HG02970 (cell line): ENCODE results near the gene LIMK1.

Experiments
- ATAC-seq: cut with Tn5 transposase; IDR thresholded peaks from one replicate; pipeline ENCODE4 v1.9.1; 2021; ENCODE audit warnings: mild to moderate bottlenecking, moderate library complexity, moderate number of reproducible peaks; ENCODE audit not compliant: unreplicated experiment, low FRiP score

LIMK1 gene

DNA sequence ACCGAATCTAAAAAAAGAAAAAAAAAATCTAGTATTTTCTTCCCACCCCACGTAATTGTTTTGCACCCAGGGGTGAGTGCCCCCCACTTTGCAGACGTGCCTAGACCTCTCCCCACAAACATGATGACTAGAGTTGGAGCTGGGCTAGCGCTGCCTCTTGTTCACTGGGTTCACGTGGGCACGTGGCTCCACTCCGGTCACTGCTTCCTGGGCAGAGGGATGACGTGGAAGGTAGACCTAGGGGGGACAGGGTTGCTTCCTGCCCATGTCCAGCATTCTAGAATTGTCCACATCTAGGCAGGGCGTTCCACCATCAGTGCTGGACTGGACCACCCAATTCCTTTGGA lies 861 bp upstream of the LIMK1 start:
- ATAC-seq, result no peak

GRCh38 chr7:74083928-74084721 lies 521 bp downstream of the LIMK1 start:
- peak; percentile 21 for ATAC-seq

DNA sequence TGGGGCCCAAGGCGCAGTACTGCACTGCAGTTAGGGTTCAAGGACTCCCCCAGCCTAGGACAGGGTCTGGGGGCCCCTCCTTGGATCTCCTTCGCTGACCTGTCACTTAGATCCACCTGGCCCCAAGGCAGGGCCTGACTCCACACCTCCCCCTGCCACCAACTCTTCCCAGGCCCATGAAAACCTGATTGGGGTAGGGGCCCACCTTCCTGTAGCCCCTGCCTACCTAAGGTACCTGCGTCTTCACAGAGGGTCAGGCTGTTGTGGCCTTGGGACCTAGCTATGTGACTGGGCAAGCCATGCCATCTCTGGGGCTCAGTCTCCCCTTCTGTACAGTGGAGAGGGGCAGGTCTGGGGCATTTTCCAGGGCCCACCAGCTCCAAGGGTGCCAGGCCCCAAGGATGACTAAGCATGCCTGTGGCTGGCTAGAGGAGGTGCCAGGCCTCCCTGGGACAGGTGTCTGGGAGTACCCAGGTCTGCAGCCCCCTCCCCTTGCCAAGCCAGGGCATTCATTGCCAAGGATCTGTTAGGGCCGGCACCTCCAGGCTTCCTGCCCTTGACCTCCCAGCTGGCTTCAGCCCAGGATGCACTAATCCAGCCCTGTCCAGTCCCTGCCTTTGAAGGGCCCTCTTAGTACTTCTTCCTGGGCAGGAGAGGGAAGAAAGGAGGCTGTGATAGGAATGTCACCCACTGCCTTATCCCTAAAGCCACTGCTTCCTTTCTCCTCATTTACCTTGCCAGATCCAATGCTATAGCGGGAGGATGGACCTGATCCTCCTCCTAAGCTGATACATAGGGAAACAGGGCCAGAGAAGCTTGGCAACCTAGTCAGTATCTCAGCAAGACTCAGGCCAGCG lies 1.3 kb downstream of the LIMK1 start:
- no peak for ATAC-seq

- ATAC-seq, result no peak
These were observed 4.3 kb downstream of the LIMK1 start for GRCh38 chr7:74087791-74088453.

DNA sequence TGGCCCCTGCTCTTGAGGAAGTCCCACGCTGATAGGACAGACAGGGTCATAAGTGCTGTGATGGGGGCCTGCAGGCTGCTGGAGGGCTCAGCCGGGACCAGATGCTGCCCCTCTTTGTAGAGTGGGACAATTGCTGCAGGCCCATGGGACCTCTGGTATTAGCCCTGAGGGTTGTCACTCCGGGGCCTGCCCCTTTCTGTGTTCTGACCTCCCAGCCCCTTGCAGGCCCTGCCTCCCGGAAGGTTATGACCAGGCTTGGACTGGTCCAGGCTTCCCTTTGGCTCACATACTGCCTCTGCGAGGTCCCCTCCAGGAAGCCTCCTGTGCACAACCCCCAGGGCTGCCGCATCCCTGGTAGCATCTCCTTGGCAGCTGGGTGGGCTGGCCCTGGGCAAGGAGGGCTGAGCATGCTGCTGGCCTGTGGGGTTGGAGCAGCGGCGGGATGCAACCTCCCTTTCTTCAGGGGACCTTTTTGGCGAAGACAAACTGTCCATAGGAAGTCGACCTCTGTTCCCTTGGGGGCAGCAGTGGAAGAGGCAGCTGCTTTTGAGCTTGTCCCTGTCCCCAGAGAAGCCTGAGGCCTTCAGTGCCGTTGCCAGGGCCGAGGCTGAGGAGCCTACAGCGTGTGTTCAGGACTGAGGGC lies 8.8 kb downstream of the LIMK1 start:
- no peak for ATAC-seq

DNA sequence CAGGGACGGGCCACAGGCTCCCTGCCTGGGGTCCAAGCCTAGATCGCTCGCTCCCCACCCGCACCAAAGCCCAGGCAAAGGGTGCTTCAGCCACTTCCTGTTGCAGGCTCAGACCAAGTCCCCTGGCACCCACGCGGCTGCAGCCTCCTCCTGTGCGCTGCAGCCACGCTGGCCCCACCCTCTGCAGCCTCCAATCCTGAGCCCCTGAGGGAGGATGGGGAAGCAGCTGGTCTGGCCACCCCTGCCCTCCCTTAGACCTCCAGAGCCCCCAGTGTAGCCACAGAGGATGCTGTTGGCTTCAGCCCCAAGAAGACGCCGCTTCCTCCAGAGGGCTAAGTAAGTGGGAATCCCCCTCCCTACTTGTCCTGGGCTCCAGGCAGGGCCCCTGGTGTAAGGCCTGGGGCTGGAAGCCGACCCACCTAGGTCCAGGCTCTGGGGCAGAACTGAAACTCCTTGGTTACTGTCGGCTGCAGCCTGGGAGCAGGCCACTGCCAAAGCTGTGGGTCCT lies 9.4 kb downstream of the LIMK1 start:
- peak; percentile 40 for ATAC-seq

DNA sequence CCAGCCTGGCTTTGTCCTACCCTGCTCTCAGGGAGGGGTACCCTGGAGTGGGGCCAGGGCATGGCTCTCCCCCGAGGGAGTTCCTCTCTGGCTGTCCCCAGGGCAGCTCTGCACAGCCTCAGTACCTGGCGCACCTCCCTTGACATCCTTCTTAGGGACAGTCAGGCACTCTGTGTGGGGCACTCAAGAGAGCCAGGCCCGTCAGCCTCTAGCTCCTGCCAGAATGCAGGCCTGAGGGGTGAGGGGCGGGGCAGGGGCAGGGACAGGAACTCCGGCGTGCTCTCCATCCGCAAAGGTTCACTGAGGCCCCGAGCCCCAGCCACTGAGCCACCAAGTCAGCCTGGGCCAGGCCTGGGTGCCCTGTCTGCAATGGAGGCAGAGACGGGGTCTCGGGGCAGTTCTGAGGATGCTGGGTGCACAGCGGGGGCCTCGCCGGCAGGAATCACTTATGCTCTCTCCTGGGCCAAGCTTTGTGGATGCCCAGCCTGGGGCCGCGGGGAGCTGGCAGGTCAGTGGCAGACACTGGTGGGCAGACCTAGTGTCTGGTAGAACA lies 10.1 kb downstream of the LIMK1 start:
- no peak for ATAC-seq

DNA sequence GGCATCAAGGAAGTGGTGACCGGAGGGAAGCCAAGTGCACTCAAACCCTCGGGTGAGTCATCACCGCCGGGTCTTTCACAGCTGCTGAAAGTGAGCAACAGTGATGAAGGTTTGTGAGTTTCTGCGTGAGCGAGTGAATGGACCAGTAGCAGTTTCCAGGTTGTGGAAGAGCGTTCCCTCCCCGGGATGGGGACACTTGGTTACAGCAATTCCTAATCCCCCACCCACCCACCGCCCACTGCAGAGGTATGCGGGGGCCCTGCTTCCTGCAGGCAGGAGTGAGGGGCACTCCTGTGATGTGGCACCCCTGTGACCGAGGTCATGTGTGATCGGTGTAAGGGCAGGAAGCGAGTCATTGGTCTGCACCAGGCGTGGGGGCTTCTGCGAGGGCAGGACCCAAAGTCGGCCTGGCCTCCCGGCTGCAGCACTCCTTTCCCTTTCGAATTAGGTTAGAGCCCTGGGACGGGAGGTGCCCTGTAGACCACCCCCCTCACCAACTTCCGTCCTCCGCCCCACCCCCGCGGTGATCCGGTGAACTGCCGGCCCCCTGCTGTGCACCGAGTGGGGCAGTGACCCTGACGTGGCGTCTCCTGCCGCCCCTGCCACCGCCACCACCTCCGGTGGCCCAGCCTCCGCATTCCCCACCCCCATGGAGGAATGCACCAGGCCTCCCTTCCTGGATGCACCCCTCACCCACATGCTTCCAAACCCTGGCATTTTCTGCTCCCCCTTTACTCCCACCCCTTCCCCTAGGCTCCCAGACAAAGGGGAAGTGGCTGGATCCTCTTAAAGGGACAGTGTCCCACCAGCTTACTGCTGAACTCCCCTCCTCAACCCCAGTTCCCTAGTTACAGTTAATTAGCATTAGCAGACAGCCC lies 10.9 kb downstream of the LIMK1 start:
- ATAC-seq, result no peak

GRCh38 chr7:74095135-74095534 lies 11.5 kb downstream of the LIMK1 start:
- ATAC-seq, result no peak

DNA sequence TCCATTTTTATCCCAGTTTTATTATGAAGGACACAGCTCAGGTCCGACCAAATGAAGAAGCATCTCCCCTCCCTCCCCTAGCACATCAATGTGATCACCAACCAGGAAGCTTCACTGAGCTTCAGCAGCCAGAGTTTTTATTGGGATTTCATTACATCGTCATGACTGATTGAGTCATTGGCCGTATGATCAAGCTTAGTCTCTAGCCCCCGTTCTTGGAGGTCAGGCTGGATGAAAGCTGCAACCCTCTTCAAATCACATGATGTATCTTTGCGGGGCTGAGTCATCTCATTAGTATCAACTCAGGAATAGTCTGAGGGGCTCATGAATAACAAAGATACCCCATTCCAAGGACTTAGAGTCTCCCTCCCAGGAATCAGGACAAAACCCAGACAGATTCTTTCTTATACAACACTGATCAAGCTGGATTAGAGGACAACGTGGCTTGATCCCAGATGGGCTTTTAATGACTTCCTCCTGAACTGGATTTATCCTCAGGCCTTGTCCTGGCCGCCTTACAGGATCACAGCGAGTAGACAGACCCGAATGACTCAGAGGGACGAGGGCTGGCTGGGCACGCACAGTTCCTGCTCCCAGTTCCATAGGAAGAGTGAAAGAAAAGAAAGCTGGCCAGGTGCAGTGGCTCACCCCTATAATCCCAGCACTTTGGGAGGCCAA lies 14.5 kb downstream of the LIMK1 start:
- ATAC-seq, result no peak

GRCh38 chr7:74099031-74099430 lies 15.4 kb downstream of the LIMK1 start:
- ATAC-seq, result no peak

- ATAC-seq, result peak; percentile 71
These were observed 17.6 kb downstream of the LIMK1 start for GRCh38 chr7:74101061-74101681.

DNA sequence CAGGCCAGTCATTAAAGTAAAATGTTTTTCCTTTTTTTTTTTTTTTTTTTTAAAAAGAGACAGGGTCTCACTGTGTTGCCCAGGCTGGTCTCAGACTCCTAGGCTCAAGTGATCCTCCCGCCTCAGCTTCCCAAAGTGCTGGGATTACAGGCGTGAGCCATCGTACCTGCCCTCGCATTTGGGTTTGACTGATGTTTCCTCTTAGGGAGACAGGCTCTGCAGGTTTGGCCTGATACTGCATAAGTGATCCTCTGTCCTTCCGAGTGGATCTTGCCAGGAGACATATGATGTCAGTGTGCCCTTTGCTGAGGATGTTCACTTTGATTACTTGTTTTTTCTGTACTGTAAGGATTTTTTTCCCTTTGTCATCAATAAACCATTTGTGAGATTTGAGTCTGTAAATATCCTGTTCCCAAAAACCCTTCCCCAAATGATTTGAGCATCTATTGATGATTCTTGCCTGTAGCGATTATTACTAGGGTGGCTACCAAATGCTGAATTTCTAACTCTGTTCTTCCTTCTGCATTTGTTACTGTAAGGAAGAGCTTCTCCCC lies 19.7 kb downstream of the LIMK1 start:
- no peak for ATAC-seq

- no peak for ATAC-seq
These were observed 21.1 kb downstream of the LIMK1 start for GRCh38 chr7:74104702-74105101.

GRCh38 chr7:74105992-74106391 lies 22.4 kb downstream of the LIMK1 start:
- ATAC-seq, result no peak

DNA sequence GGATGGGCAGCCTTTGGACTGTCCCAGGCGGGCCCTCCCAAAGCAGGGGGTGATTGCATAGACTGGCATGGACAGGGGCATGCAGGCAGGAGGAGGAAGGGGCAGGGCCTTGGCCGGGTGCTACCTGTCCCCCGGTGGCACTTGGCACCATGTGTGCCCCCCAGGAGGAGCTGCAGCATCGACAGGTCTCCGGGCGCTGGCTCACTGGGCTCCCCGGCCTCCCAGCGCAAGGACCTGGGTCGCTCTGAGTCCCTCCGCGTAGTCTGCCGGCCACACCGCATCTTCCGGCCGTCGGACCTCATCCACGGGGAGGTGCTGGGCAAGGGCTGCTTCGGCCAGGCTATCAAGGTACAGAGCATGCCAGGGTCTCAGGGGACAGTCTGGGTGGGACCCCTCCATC lies 23.2 kb downstream of the LIMK1 start:
- no peak for ATAC-seq

- ATAC-seq, result no peak
These were observed 31.7 kb downstream of the LIMK1 start for GRCh38 chr7:74115326-74115725.

- ATAC-seq, result no peak
These were observed 32.8 kb downstream of the LIMK1 start for GRCh38 chr7:74116356-74116755.
